Activated T-helper 9 cell treated with anti-CD3 and anti-CD28 coated beads, Interleukin-2, amount 50 U/mL, for 16 hours (primary cell): ENCODE results near the gene APP.

Experiments
- DNase-seq: peaks from one replicate; pipeline ENCODE4 v3.0.0-alpha.2; 2020; ENCODE audit warnings: low read depth

The APP gene

DNA sequence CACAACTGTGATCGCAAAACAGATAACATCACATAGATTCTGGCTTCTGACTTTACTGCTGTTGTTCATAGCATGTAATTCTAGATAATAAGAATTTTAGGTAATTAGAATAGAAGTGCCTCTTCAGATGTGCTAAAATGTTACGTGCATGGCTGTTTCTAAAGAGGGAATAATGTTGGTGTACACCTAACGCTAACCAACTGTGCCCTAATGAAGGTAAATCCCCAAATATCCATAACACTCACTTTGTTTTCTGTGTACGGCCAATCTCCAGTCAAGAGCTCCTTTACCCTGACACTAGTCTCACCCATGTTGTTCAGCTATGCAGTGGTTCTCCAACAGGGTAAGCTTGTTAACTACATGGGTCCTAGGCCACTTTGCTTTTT lies 44.4 kb downstream of the APP start:
- DNase-seq = no peak

DNA sequence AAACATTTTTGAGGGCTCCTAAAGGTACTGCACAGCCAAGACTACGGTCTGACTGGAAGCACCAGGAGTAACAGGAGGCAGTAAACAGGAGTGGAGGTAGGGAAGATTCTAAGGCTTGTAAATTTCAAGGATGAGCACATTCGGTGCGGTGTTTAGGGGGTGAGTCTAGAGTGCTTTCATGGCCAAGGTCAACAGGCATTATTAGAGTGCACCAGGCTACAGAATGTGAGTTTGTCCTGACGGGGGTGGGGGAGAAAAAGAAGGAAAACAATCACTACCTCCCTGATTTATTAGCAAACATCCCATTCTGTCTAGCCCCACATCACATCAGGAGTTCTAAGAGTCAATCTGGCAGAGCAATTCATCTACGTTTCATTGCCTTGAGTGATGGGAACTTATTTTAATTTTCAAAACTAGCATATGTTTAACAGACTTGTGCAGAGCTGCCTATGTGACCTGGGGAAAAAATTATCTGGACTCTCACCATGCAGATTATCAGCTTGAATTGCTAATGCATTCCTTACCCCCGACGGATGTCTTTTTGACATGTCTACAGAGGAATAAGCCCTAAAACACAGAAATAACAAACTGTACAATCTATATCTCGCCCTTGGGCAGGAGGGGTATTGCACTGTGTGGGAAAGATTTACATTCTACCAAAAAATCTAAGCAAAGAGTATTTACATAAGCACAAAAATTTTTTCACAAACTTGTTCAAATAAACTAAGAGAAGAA lies 45.0 kb downstream of the APP start:
- no peak for DNase-seq

DNA sequence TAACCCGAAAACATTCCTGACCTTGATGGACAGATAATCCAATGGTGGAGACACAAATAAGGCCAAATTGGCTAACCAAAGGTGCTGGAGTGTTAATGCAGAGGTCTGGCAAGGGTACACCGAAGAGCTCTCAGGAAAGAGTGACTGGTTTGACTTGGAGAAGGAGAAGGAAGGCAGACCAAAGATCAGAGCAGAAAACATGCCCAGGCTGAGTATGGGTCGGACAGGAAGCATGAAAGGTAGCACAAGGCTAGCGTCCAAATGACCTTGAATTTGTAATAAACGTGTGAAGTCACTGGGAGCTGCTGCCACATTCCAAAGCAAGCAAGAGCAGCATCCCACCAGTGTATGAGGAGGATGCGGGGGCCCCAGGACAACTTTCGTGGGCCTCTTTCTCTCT lies 45.7 kb downstream of the APP start:
- DNase-seq = no peak

DNA sequence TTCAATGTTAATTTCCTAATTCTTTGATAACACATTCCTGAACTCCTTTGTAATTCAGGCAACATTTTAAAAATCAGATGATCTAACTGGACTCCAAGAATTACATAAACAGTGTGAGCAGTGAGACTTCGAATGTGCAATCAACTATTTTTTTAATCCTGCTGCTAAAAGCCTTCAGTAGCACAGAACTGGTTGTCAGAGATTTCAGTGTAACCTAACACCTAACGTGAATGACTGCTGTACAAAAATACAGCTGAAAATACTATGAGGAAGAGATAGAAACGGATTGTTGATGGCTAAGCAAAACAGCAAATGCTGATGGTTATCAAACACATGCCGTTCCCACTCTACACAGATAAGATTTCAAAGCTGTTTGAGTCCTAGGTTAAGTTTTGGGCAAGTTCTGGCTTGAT lies 46.1 kb downstream of the APP start:
- DNase-seq = no peak

DNA sequence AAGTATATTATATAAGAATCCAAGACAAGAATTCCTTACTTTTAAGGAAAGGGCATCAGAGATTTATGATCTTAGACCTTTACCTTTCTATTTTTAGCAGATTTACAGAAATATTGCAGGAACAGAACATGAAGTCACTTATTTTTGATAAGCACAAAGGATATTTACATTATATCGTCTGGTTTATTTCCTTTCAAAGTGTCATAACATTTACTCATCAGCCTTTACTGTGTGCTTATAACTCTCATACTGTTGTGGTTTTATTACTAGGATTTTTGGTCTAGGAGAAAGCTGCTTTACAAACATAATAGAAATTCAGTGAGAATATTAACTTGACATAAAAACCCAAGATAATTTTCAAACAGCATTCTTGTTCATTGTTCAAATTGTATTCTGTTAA lies 47.6 kb downstream of the APP start:
- DNase-seq = no peak

DNA sequence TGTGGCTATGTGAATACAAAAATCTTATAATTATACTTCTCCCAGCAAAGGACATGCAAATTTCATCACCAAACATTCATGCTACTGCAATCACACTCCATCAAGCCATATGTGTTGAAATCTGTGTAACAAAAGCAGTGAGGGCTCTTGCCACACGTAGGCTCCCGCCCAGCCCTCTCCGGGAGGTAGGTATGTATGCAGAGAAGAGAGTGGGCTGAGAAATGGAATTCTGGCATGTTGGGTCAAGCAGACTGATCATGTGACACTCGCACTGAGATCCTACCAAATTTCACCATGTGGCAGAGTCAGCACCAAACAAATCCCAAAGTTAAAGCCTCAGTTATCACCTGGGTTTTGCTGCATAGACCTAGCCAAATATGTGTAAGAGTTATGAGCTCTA lies 49.7 kb downstream of the APP start:
- DNase-seq = no peak

DNA sequence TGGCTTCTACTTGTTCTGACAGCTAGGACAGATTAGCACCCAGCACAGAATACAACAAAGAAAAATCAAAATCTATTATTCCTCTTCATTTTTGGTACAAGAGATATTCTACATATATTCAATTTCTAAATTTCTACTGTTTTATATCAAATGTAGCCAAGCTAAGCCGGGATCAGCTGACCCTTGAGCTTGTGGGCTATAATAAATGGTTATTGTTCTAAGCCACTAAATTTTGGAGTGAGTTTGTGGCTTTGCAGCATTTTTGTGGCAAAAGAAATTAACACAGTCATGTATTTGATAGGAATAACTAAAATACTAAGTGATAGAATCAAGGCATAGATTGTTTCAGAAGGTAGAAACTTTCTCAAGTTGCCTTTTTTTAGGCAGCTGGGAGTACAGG lies 50.7 kb downstream of the APP start:
- DNase-seq = no peak

DNA sequence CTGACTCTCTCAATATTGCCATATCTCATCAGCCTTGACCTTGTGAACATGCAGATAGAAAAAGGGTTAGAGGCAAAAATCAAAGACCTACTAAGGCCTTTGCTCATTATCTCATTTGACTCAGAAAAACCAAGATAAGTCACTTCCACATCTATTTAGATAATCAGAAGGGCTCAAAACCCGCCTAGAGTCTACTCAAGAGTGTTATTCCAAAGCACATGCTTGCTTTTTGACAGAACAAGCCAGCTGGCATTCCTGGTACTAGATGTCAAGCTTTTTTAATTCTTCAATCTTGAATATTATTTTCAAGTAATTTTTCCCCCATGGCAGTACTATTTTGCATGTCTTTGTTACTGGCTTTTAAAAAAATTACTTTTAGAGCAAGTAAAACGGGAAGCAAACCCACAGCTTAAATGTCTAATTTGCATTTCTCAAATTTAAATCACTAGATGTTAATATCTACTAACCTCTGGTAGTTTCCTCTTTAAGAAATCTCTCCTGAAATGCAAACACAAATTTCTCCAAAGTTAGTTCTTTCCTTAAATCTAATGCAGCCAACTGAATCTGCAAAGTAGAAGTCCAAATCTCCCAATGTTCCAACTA lies 51.5 kb downstream of the APP start:
- DNase-seq = no peak

DNA sequence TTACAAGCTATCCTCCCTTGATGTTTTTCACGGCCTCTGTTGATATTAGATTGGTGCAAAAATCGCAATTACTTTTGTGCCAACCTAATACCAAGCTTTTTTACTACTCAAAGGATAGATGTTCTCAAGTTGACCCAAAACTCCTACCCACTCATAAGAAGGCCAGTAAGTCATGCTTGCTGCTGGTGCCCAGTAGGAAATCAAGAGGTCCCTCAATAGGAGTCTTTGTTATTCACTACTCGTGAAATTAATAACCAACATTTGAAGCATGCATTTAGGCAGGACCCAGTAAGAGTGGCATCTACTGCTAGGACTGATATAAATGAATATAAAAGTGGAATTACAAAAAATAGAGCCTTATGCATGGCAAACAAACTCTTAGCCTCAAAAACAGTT lies 52.6 kb downstream of the APP start:
- no peak for DNase-seq

DNA sequence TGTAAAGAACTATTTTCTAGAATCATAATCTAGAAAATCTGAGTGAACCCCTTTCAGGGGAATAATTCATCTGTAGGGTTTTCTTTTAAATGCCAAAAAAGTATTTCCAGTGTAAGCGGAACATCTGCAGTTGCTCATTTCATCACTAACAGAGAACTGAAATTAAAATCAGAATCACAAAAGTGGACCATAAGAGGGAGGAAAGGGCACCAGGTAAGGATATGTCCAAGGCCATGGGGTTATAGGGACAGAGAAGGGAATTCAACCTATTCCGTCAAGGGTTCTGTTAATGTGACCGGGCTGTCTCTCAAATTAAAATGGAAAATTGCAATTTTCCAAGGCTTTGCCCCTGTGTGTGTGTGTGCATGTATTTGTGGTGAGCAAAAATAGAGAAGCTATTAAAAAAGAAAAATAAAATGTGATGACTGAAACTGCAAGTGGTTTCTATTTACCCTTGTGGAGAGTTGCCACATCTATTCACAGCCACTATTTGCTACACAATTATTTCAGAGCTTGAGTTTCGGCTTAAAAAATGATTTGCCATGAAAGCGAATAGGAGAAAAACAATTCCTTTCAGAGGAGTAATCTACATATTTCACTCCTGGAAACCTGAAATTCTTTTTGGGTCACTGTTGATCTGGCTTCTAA lies 53.1 kb downstream of the APP start:
- DNase-seq = no peak

DNA sequence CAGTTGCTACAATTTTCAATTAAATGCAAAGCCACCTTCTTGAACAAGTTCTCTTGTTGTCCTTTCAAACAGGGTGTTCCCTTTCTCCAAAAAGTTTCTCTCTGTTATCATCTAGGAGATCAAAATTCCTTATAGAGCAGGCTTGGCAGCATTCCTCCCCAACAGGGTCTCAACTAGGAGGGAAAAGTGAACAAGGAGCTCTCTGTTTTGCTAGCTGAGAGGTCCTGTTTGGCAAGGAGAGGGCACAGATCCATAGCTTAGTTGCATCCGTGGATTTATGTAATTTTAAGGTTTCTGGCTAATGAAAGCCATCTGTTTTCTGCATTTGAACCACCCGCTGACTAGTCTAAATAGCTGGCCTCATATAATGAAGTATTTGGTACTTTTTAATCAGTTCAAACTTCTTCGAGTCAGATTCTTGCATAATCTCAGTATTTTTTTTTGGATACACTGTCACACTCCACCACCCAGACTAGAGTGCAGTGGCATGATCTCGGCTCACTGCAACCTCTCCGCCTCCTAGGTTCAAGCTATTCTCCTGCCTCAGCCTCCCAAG lies 54.0 kb downstream of the APP start:
- no peak for DNase-seq

DNA sequence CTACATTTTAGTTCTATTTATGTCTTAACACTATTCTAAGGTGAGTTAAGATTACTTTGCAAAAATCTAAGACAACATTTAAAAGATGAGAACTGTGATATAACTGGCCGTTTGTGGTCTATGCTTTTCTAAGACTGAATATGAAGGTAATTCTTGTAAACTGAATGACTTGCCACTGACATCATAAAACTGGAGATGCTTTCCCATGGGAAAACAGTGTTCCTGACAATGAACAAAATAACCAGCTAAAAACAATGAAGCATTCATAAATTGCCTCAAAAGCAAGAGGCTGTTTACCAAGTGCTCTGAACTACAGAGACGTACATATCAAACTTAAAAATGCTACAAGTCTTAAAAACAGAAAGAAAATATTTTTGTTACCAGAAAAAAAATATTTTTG lies 54.7 kb downstream of the APP start:
- DNase-seq = no peak

DNA sequence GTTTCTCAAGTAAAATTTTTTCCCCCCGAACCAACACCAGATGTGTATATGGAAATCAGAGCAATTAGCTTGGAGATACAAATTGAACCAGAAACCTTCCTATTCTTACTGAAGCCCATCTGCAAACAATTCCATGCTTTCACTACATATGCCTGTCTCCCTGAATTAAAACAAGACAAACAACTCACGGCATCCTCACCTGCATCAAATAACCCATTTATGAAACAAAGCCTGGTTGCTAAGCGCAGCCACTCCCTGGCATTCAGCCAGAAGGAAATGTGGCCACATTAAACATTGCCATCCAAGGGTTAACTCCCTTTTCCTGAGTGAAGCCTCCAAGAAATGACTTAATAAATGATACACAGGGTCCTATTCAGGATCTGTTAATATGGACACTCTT lies 55.3 kb downstream of the APP start:
- DNase-seq = no peak

DNA sequence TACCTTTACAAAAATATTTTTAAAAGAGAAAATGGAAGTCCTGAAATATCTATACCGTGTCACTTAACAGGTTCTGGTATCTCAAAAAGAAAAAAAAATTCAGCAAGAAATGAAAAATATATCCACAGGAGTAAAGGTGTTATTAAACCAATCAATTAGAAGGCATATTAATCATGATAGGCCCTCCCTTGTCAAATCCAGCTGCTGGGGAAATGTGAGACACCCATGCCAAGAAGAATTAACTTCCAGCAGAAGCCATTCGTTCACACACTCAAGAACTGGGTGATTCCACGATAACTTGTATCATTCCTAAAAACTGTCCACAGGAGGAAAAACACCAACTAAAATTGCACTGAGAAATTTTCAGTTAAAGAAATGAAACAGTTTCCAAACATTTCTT lies 57.6 kb downstream of the APP start:
- DNase-seq = no peak

DNA sequence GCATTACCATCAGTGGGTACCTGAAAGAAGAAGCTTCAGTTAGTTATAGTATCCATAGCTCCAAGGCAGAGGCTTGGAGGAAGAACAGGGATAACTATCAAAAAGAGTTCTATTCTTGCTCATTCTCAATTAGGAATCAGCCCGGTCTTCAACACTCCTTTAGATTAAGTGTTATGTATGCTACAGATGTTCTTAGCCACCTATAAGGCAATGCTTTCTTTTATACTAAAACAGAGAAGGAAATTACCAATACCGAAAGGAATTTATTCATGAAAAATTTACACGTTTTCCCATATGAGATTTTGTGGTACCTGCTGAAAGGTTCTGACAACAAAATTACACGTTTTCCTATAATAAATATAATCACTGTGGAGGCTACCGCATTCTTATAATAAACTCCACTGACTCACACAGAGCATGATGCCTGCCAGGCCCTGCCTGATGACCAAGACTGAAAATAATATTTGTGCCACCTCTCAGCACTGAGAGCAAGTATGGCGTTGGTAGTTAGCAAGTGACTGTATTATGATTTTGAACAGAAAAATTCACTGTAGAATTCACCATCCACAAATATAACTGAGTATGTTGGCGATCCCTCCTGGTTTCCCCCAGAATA lies 58.3 kb downstream of the APP start:
- no peak for DNase-seq

DNA sequence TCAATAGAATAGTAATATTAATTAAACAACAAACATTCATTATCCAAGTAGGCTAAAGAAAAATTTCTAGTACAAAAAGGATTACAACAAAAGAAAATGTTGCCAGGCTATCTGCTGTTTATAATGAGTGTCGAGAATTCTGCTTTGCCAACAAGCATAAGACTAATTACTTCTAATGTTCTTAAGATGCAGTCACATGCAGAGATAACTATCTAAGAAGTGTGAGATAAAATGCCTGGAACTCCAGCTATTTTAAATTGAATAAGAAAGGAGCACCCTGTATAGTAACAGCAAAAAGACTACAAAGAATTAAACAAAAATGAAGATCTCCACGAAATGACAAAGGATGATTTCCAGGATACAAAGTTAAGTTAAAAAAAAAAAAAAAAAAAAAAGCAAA lies 59.9 kb downstream of the APP start:
- no peak for DNase-seq

DNA sequence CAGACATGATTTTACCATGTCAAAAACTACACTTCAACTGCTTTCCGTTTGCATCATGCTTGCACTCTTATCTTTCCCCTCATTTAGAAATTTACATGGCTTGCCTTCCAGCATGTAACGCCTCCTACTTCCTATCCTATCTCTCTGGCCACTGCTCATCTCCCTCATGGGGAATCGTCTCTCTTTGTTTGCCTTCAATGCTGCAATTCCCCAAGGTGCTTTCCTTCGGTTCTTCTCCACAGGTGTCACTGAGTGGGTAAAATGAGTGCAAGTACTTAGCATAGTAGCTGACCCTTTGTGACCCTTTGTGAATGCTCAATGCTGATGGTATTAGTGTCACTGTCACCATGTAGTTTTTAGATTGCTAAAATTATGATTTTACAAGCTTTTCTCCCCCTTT lies 63.1 kb downstream of the APP start:
- DNase-seq = no peak

DNA sequence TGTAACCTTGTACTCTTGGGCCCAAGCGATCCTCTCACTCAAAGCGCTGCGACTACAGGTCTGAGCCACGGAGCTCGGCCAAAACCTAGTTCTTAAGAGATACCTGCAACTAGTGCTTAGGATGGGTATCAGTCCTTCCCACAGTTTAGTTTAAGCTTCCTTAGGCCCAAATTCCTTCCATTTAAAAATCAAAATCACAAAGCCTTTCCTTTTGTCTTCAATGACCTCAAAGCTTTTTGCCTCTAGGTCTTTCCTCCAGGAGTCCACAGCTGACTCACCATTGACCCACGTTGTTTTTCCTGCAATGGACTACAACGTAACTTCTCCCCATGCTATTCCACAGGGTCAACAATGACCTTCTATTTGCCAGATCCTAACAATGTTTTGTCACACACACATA lies 64.0 kb downstream of the APP start:
- DNase-seq = no peak

DNA sequence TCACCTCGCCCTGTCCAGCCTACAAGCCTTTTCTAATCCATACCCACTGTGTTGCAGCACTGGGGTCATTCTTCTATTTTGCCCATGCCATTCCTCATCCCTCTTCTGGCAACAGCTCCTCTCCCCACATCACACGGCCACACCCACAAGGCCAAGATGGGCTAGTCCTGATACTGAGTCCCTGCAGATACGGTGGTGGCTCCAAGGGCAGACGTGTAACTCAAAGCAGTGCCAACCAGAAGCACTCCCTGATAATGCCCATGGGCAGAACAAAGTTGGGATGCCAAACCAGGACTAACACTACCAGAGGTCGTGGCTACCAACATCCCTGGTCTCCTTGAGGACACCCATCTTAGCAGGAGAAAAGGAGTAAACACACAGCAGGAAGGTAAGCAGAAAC lies 64.8 kb downstream of the APP start:
- DNase-seq = no peak

DNA sequence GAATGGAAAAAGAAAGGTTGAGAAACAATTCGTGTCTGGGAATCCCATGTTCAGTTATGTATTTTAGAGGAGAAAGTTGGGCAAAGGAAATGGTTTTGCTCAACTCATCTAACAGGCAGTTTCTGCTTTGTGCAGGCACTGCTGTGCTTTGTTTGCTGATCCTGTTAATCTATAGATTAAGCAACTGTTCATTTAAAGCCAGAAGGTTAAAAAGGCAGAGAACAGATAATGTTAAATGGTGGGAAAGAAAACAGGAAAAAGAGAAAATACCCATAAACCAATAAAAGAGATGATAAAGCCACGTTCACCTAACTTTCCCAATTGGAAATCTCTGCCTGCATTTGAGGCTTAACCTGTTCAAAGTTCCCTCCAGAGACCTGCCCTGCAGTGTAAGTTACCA lies 70.0 kb downstream of the APP start:
- no peak for DNase-seq

DNA sequence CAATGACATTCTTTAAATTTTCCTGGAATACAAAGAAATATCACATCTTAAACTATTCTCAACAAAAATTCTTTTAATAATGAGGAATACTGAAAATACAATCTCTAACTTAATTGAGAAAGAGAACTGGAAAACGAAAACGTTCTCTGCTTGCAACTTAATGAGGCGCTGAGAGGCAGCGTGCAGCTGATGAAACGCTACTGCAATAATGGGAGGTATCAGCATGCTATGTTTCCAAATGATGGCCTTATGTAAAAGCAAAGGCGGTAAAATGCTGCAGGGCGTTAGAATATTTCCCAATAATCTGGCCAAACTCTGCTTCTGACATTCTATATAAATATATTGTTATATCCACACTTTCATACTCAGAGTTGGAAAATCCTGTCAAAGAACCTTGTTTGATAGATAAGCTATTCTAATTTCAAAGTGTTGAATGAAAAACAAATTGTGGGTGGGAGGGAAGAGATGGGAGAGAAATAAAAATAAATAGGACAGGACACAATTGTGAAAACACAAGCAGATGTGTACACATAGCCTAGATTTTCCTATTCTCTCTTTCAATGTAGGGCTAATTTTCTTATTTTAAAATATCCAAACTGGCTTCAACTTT lies 70.9 kb downstream of the APP start:
- DNase-seq = no peak

DNA sequence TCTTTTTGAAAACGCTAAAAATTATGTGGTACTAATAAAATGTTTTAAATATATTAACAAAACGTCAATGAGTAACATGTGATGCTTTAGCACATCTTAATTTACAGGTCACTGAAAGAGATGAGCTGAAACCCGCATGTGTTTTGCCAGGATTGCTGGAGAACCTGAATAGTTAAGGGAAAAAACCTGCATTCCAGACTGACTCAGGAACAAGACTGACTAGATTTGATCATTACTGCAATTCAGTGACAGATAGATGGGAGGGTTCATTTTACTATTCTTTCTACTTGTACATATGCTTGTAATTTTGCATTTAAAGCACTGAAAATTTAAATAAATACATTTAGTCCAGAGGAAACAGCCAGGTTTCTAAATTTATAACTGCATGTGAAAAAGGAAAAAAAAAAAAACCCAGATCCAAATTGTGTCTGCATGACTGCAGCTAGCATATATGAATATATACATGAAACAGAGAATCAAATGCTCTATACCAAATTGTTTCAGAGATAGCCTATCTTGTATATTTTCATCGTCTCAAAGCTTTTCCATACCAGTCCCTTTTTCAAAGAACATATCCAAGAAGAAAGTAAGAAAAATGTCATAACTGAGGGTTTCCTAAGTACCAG lies 71.7 kb downstream of the APP start:
- no peak for DNase-seq
